ENCODE measurements around the gene MBD6. TPM values are rescaled to one million over a fixed set of nuclear protein-coding genes. Genes with fewer than 3 reads are reported as not detected.

Gene MBD6
- total RNA-seq, 4 donors from 2014 or later: 38.0 to 144 (median 71.5) TPM

DNA sequence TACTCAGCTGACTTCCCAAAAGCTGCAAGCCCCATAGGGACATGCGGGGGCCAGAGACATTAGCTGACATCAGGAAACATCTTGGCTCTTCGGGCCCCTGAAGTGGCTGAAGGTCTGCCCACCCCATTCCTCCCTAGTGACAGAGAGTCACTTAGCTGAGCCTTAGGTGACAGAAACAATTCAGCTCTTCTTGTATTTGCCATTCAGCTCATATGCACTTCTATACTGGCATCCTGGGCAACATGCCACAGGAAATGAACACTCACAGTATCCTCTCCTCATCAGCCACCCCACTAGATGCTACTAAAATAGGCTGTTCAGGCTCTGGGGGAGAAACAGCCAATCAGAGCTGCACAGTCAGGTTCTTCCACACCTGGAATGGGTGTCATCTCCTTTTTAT lies 21.0 kb downstream of the MBD6 start:
- TF ChIP-seq POLR2A (IDR thresholded peaks at IDR 0.05): no peak
- TF ChIP-seq, protein P1, sequence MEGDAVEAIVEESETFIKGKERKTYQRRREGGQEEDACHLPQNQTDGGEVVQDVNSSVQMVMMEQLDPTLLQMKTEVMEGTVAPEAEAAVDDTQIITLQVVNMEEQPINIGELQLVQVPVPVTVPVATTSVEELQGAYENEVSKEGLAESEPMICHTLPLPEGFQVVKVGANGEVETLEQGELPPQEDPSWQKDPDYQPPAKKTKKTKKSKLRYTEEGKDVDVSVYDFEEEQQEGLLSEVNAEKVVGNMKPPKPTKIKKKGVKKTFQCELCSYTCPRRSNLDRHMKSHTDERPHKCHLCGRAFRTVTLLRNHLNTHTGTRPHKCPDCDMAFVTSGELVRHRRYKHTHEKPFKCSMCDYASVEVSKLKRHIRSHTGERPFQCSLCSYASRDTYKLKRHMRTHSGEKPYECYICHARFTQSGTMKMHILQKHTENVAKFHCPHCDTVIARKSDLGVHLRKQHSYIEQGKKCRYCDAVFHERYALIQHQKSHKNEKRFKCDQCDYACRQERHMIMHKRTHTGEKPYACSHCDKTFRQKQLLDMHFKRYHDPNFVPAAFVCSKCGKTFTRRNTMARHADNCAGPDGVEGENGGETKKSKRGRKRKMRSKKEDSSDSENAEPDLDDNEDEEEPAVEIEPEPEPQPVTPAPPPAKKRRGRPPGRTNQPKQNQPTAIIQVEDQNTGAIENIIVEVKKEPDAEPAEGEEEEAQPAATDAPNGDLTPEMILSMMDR (IDR thresholded peaks at IDR 0.05): no peak
- Histone ChIP-seq H3K27me3 (no peaks in the 10 kb centered on the region), H3K9me3 (no peaks in the 10 kb centered on the region), H3K27ac (no peak overlapping the region), H3K36me3 (peaks cover 0 to 16% (median 0%) of the 10 kb centered on the region in 3 donors), H3K4me1 (peaks cover 0 to 16% (median 0%) of the 10 kb centered on the region in 4 donors), H3K4me3 (no peak overlapping the region)
- DNase-seq: no peak

- Histone ChIP-seq H3K36me3 (no peaks in the 10 kb centered on the region), H3K27me3 (no peaks in the 10 kb centered on the region), H3K27ac (peak overlapping the region in 3 of 4 donors; percentile 85 to 96 (median 91)), H3K4me1 (peaks cover 0 to 27% (median 3%) of the 10 kb centered on the region in 4 donors), H3K4me3 (peak overlapping the region; percentile 69 to 99 (median 86)), H3K9me3 (no peaks in the 10 kb centered on the region)
- TF ChIP-seq, protein P1 (IDR thresholded peaks at IDR 0.05): no peak
- no peak for TF ChIP-seq POLR2A (IDR thresholded peaks at IDR 0.05)
- peak in 2 of 3 donors; percentile 63 to 65 for DNase-seq
Observed at GRCh38 chr12:57545809-57546437, 23.3 kb downstream of the MBD6 start.

DNA sequence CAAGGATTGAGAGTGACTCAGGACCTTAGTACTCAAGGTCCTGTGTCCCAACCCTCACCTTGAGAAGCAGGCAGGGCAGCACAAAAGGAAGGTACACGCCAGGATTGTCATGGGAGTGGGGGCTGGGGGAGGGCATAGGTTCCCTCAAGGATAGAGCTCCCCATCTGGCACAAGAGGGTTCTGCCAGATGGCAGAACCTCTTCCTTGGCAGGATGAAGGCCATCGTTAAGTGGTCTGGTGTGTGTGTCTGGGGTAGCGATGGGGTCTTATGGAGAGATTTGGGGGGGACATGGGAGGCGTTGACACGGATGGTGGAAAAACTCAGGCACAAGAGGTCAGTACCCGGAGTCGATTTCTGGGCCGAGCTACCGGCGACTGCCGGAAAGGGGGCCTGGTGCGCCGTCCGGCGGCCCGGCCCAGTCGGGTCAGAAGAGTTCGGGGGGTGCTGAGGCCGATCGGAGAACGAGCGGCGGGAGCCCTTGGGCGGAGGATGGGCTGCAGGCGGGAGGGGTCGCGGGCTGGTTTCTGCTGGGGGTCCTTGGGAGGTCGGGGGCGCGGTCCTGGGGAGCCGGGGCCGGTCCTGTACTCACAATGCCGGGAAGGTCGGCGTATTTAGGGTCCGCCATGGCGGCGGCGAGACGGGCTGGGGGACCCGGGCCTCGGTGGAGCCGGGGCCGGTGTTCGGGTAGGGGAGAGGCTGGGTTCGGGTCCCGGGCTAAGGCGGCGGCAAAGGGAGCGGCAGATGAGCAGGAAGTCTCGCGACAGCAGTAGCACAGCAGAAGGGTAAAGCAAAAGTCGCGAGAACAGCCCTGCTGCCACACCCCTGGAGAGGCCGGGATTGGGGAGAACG lies 24.0 kb downstream of the MBD6 start, which contains the start of gene DCTN2:
Gene DCTN2 (minus strand): TSS at position 755 of the 850 bp plus-strand sequence. CDS start 129 bp downstream, at position 626.
- Histone ChIP-seq H3K27me3 (no peaks in the 10 kb centered on the region), H3K36me3 (no peaks in the 10 kb centered on the region), H3K4me1 (peaks cover 0 to 27% (median 3%) of the 10 kb centered on the region in 4 donors), H3K27ac (peak within 1 kb of the TSS; percentile 85 to 96 (median 89)), H3K4me3 (peak within 1 kb of the TSS; percentile 69 to 99 (median 86)), H3K9me3 (no peaks in the 10 kb centered on the region)
- DNase-seq: peak; percentile 94 to 98 (median 95)
- TF ChIP-seq, protein P1 (IDR thresholded peaks at IDR 0.05): peak in 4 of 6 experiments; percentile 15 to 26 (median 24)
- peak; percentile 60 to 76 for TF ChIP-seq POLR2A (IDR thresholded peaks at IDR 0.05)

GRCh38 chr12:57547288-57548012 lies 24.8 kb downstream of the MBD6 start:
- Histone ChIP-seq H3K36me3 (no peaks in the 10 kb centered on the region), H3K27me3 (no peaks in the 10 kb centered on the region), H3K27ac (peak overlapping the region; percentile 85 to 96 (median 89)), H3K4me3 (peak overlapping the region; percentile 69 to 99 (median 86)), H3K4me1 (peaks cover 0 to 27% (median 3%) of the 10 kb centered on the region in 4 donors), H3K9me3 (no peaks in the 10 kb centered on the region)
- DNase-seq: no peak
- no peak for TF ChIP-seq POLR2A (IDR thresholded peaks at IDR 0.05)
- TF ChIP-seq, protein P1 (IDR thresholded peaks at IDR 0.05): no peak

DNA sequence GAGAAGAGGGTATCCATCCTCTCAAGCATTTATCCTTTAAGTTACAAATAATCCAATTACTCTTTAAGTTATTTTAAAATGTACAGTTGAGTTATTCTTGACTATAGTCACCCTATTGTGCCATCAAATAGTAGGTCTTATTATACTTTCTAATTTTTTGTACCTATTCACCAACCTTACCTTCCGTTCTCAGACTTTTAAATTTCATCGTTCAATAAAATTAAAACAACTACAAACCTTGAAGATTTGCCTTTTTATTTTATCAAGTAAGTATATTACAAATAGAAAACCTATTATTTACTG lies 25.3 kb downstream of the MBD6 start:
- no peak for TF ChIP-seq POLR2A (IDR thresholded peaks at IDR 0.05)
- TF ChIP-seq, protein P1 (IDR thresholded peaks at IDR 0.05): no peak
- no peak overlapping the region for H3K27ac ChIP-seq

More for the DNA sequence above, 25.3 kb downstream of the MBD6 start:
- peaks cover 0 to 27% (median 3%) of the 10 kb centered on the region in 4 donors for H3K4me1 ChIP-seq
- no peak for DNase-seq
- no peaks in the 10 kb centered on the region for H3K9me3 ChIP-seq
- H3K36me3 ChIP-seq: no peaks in the 10 kb centered on the region
- no peak overlapping the region for H3K4me3 ChIP-seq
- no peaks in the 10 kb centered on the region for H3K27me3 ChIP-seq

Data from Peyer's patch (tissue), 4 donors.